NCI-H1105 treated with DMSO at 0.1 percent for 48 hours (cell line): ENCODE results near the gene ABCA2.
"Not testable (repeated sequence)": the region's sequence is repeated elsewhere in the genome, so short reads cannot be mapped to it uniquely, and the experiment has no call there.

ENCODE experiments used
- DNase-seq: peaks from one replicate; lab custom pipeline; 2025; lab: John Stamatoyannopoulos, UW

Gene ABCA2

GRCh38 chr9:137046088-137046787, 18.2 kb upstream of the ABCA2 start, which contains the start of gene NPDC1:
Gene NPDC1 (minus strand): TSS chr9:137046177. CDS start chr9:137045989, 188 bp downstream.
- DNase-seq: peak; percentile 67

DNA sequence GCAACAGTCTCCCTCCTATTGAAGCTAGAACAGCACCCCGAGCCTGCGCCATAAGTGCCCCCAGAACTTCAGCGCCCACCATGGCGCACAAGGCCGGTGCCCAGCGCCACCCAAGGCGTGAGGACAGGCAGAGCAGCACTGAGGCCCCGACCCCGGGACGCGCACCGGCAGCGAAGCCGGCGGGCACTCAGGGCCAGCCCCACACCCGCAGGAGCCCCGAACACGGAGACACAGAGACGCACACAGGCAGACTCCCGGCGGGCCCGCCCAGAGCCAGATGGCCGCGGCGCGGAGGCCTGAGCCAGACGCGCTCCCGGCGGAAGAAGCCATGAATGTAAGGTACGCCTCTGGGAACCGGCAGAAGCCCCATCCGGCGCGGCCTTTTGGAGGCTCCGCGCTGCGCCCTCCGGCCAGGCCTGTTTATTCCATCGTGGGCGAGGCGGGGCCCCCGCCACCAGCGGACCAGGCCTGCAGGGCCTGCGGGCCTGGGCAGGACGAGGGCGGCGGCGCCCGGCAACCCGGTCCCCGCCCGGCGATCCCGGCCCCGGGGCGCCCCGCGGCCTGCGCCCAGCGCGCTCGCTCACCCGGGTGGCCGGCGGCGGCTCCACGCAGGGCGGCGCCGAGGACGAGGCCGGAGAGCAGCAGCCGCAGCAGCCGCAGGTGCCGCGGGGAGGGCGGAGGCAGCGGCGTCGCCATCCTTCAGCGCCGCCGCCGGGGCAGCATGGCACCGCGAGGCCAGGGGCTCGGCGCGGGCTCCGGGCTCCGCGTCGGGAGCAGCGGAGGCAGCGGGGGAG, 17.5 kb upstream of the ABCA2 start:
- DNase-seq: peak; percentile 8

GRCh38 chr9:137044502-137045177, 16.6 kb upstream of the ABCA2 start:
- peak; percentile 42 for DNase-seq

- no peak for DNase-seq
Measured at GRCh38 chr9:137044037-137044436, 16.0 kb upstream of the ABCA2 start.

DNA sequence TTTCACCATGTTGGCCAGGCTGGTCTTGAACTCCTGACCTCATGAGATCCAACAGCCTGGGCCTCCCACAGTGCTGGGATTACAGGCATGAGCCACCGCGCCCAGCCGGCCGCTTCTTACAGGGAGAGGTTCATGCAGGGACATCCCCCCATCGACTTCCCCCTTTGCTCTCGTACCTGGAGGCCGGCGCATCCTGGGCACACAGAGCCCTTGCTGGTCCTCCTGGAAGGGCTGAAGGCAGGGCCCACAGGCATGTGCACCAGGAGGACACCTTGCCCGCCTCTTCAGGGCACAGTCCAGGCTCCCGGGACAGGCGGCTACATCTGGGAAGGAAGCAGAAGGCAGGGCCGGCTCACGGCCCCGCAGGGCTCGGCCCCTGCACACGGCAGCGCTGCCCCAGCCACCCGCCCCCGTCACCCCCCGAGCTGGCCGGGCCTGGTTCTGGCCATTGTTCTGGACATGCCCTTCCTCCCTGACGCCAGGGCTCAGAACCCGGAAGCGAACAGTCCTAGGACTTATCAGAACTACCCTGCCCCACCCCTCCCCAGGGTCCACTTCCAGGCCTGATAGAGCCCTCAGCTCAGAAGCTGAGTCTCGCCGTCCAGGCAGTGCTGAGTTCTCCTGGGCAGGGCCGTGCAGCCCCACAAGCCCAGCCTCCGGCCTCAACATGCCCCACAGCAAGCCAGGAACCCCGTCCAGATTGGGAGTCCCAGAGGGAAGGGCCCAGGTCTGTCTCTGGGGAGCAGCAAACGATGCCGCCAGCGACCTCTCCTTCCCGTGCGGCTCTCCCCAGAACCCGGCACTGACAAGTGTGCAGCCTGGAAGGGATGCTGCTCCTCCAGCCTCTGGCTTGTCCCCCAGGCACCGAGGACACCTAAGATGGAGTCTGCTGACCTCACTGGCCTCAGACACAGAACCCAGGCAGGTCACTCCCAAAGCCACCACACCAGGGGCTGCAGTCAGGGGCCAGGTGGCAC, 15.0 kb upstream of the ABCA2 start:
- DNase-seq: no peak

DNA sequence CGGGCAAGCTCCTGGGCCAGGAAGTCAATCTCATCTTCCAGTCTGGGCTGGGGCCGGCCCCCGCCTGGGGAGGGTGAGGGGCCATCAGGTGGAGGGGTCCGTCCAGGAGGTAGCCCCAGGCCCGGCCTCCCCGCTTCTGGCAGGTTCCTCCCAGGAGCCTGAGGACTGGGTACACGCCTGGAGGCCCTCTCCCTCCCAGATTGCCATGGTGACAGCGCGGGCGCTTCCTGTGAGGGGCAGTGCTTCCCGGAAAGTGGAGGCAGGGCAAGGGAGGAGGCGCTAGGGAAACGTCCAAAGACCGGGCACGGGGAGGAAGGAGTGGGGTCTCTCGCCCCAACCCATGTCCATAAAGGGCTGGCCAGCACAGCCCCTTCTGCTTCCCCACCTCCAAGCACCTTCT, 13.1 kb upstream of the ABCA2 start:
- DNase-seq: no peak

GRCh38 chr9:137040568-137040967, 12.5 kb upstream of the ABCA2 start:
- DNase-seq: no peak

- DNase-seq: no peak
Measured at GRCh38 chr9:137039611-137040366, 11.8 kb upstream of the ABCA2 start.

- no peak for DNase-seq
Measured at GRCh38 chr9:137038916-137039315, 10.9 kb upstream of the ABCA2 start.

GRCh38 chr9:137037483-137037882, 9.4 kb upstream of the ABCA2 start:
- DNase-seq: no peak

DNA sequence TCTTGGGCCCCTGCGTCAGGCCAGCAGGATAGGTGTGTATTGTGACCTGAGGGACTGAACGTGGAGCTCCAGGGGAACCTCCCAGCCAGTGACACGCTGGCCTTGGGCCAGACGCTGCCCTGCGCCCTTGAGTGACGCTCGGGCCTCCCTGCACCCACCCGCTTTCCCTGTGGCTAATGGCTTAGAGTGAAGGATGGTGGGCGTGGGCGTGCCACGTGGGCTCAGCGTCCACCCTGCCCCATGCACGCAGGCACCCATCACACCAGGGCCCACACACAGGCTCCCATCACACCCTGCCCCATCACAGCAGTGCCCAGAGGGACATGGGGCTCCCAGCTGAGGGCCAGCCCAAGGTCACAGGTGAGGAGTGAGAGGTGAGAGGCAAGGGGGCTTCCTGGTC, 9.0 kb upstream of the ABCA2 start:
- DNase-seq: no peak

DNA sequence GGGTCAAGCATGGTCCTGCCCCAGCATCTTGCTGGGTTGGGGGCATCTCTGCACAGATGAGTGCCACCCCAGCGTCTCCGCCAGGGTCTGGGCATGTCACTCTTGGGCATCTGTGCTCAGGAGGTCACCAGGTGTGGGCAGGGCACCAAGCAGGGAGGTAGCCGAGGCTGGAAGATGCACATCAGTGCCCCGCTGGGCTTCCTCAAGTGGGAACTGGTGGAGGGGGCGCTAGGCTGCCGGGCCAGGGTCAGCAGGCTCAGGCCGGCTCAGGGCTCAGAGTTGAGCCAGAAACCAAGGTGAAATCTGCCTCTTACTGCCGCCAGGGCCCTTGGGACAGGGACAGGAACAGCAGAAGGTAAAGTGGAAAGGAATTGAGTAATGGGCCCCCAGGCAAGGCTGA, 7.9 kb upstream of the ABCA2 start:
- DNase-seq: no peak

DNA sequence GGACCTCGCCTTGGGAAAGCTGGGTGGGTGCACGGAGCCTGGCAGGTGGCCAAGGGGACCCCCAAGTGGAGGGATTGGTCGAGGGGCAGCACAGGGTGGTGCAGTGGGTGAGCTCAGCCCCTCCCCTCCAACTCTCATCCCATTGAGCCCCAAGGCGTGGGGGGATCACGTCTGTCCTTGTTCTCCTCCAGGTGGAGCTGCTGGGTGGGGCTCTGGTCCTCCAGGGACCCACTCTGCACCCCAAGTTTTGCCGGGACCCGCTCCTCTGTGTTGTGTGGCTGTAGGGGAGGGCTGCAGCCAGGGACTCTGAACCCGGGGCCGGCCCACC, 7.4 kb upstream of the ABCA2 start:
- DNase-seq: no peak

- peak; percentile 76 for DNase-seq
Measured at GRCh38 chr9:137034709-137035506, 6.9 kb upstream of the ABCA2 start.

DNA sequence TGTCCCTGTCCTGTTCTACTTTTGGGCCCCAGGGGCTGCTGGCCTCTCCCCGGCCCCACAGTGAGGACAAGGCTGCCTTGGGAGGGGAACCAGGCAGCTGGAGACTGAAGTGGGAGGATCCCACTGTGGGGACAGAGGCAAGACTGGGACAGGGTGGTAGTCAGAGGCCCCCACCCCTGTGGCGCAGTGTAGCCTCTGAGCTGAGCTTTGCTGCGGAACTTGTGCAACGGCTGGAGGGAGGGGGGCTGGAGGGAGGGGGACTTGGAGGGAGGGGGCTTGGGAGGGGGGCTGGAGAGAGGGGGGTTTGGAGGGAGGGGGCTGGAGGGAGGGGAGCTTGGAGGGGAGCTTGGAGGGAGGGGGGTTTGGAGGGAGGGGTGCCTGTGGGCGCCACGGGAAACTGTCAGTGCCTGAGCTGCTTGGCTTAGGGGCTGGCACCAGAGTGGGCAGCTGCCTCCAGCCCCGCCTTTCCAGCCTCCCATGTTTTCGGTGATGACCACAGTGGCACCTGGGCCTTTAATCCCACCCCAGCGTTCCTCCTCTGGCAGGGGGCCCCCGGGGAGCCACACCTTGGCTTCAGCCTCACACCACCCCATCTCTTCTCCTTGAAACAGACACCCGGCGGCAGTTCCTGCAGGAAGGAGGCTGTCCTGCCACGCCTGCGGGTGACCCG, 6.1 kb upstream of the ABCA2 start:
- DNase-seq: no peak

- not testable (repeated sequence) for DNase-seq
Measured at GRCh38 chr9:137033481-137033880, 5.4 kb upstream of the ABCA2 start.

GRCh38 chr9:137032858-137033257, 4.8 kb upstream of the ABCA2 start:
- DNase-seq: no peak

DNA sequence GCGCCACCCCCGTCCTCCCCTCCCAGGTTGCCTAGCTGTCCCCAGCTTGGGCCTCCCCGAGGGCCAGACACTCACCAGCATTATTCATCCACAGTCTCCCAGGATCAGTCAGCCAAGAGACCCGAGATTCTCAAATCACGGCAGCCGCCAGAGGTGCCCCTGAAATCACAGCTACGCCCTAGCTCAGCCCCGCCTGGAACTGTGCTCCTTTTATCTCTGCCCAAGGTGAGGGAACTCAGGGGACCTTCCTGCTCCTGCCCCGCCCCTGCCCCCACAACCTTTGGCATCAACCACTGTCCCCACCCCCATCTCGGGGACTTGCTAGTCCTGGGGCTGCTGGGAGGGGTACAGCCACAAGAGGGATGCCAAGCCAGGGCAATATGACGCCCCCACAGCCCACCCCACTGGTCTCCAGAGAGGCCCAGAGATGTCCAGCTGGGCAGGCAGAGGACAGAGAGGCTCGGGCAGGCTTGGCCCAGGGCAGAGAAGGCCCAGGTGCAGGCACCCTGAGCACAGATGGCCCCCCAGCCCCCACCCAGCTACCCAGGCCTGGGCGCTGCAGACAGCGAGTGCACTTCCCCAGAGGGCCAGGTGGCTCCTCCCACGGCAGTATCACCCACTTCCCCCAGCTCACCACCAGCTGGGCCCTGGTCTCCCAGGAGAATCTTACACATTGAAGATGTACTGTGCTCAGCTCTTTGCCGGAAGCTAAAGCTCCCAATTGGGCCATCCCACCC, 4.0 kb upstream of the ABCA2 start, which contains the start of gene FUT7:
TSS of gene FUT7 (minus strand) at position 185 of the 737 bp plus-strand sequence. CDS start at position 88, 97 bp downstream.
- DNase-seq: no peak
